22Rv1 (cell line): ENCODE measurements around the gene ARID3A.

ENCODE experiments used
- CTCF ChIP-seq: fragments of 450-650 bp; IDR thresholded peaks from 2 replicates; pipeline ENCODE4 v1.5.1; 2017; ENCODE audit warnings: mild to moderate bottlenecking
- ZFX ChIP-seq: fragments of 450-650 bp; IDR thresholded peaks from 2 replicates; pipeline ENCODE4 v1.6.1; 2017; ENCODE audit warnings: antibody characterized with exemption, borderline replicate concordance

- TF ChIP-seq CTCF (no peak), ZFX (no peak)
Measured at GRCh38 chr19:988510-988909, 62.7 kb downstream of the ARID3A start.
